Medulla oblongata (tissue), 1 donor: ENCODE data around the gene ATP7A.
A peak's percentile ranks its signal among the peaks of the same experiment; 100 is the strongest.

ENCODE experiments used
- DNase-seq: peaks from one replicate; pipeline ENCODE4 v3.0.0-alpha.2; 2015; ENCODE audit errors: extremely low spot score

The ATP7A gene

GRCh38 chrX:77945910-77946545 lies 35.5 kb downstream of the ATP7A start:
- no peak for DNase-seq

GRCh38 chrX:77946571-77946970 lies 36.1 kb downstream of the ATP7A start:
- no peak for DNase-seq

GRCh38 chrX:77949840-77950239 lies 39.3 kb downstream of the ATP7A start:
- no peak for DNase-seq

GRCh38 chrX:77952173-77952572 lies 41.7 kb downstream of the ATP7A start:
- DNase-seq, result no peak

- no peak for DNase-seq
Measured at GRCh38 chrX:77953302-77953701, 42.8 kb downstream of the ATP7A start.

- DNase-seq, result no peak
Measured at GRCh38 chrX:77953708-77954107, 43.2 kb downstream of the ATP7A start.

GRCh38 chrX:77960567-77960966 lies 50.1 kb downstream of the ATP7A start:
- DNase-seq, result no peak

- DNase-seq, result no peak
Measured at GRCh38 chrX:77961063-77961462, 50.6 kb downstream of the ATP7A start.

- no peak for DNase-seq
Measured at GRCh38 chrX:77962068-77962902, 51.8 kb downstream of the ATP7A start.

- DNase-seq, result no peak
Measured at GRCh38 chrX:77966361-77966760, 55.9 kb downstream of the ATP7A start.

GRCh38 chrX:77967631-77968030 lies 57.1 kb downstream of the ATP7A start:
- DNase-seq, result no peak

- no peak for DNase-seq
Measured at GRCh38 chrX:77969538-77969937, 59.0 kb downstream of the ATP7A start, which contains the start of gene PGAM4. PGAM4 (minus strand) TSS chrX:77969638; CDS start chrX:77969638, 0 bp downstream.

- no peak for DNase-seq
Measured at GRCh38 chrX:77975755-77976154, 65.3 kb downstream of the ATP7A start.

GRCh38 chrX:77977095-77977494 lies 66.6 kb downstream of the ATP7A start:
- no peak for DNase-seq

- DNase-seq, result no peak
Measured at GRCh38 chrX:77977518-77977917, 67.0 kb downstream of the ATP7A start.

GRCh38 chrX:77979870-77980269 lies 69.4 kb downstream of the ATP7A start:
- no peak for DNase-seq

- DNase-seq, result no peak
Measured at GRCh38 chrX:78011846-78012245, 101.4 kb downstream of the ATP7A start.

GRCh38 chrX:78019586-78020483 lies 109.3 kb downstream of the ATP7A start:
- DNase-seq, result no peak

- no peak for DNase-seq
Measured at GRCh38 chrX:78024349-78025059, 114.0 kb downstream of the ATP7A start.

GRCh38 chrX:78027798-78028197 lies 117.3 kb downstream of the ATP7A start:
- no peak for DNase-seq

- peak; percentile 27 for DNase-seq
Measured at GRCh38 chrX:78029663-78030062, 119.2 kb downstream of the ATP7A start.

- DNase-seq, result no peak
Measured at GRCh38 chrX:78035061-78035460, 124.6 kb downstream of the ATP7A start.
